GM18508 (cell line): ENCODE results near the gene ABCB11.
A peak's percentile ranks its signal among the peaks of the same experiment; 100 is the strongest.
"Not testable (repeated sequence)": the region's sequence is repeated elsewhere in the genome, so short reads cannot be mapped to it uniquely, and the experiment has no call there.

ENCODE experiments used
- ATAC-seq: cut with Tn5 transposase; IDR thresholded peaks from one replicate; pipeline ENCODE4 v1.9.1; 2021; ENCODE audit warnings: moderate number of reproducible peaks; ENCODE audit not compliant: insufficient read depth, unreplicated experiment

ABCB11 gene

DNA sequence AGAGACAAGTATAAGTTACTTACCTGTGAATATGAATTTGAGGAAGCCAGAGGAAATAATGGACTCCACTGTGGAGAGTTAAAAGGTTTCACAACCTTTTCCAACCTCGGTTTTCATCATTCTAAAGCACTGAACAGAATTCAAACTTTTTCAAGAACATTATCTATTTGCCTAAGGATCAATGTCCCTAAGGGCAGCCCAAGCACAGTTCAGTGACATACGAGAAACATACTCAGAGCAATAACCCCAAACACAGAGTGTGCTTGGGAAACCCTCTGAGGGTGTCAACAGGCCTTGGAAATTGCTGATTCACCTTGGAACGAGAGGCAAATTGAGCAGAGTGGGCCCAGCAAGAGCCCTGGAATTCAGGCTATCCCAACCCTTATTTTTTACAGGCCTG lies at the start of gene ABCB11:
Gene ABCB11, minus strand, starts transcription at position 123 of the 400 bp plus-strand sequence. CDS start 13,199 bp downstream, outside the sequence.
- no peak for ATAC-seq

DNA sequence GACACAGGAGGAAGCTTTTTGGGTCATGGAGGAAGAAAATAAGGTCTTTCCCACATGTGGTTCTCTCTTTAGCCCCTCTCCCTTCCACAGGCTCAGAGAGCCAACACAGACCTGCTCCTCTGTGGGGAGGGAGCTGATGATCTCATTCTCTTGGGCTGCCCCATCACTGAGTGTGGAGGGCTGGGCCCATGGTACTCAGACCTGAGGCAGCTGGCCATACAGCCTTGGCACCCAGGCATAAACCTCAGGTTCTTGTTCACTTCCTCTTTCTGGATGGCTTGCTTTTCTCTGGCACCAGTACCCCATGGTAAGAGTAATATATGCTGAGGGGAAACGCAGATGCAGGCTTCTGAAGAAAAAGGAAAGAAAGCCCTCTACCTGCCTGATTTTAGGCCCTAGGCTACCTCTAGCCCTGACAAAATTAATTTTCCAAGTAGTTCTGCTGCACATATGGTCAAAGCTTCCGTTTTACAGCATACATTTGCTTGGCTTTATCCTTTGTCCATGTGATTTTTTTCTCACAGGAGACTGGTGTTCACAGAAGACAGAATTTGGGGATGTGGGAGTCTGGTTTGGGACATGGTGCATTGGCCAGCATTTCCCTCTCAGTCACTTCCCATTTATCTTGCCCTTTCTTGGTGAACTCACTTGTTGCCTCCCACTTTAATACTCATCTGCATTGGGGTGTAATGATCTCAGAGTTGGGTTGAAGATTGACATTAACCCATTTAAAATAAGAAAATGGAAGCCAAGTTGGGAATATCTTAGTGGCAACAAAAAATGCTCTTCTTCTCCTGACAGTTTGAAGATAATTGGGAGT lies 49.3 kb upstream of the ABCB11 start:
- peak; percentile 76 for ATAC-seq

DNA sequence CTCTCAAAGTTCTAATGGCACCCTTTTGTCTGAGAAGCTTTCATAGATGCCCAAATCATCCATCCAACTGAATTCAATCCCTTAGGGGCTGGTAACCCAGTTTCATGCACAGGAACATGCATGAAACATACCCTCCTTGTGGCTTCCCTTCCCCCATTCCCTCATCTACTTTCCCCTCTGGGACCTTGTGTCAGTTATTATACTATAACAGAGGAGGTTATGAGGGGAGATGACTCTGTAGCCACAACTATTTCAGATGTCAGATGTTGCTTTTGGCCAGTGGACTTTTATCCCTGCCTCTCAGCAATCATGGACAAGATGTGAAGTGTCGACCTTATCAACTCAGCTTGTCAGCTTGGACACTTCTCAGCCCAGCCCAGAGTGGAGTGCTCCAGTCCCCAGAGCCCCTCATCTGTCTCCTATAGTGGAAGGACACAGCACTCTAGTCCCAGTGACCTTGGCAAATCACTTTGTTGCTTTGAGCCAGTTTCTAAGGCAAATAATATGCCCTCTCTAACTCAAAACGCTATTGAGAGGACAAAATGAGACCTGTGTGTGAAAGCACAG lies 46.6 kb upstream of the ABCB11 start:
- no peak for ATAC-seq

GRCh38 chr2:169073963-169074751 lies 43.0 kb upstream of the ABCB11 start:
- no peak for ATAC-seq

GRCh38 chr2:169073211-169073962 lies 42.3 kb upstream of the ABCB11 start:
- no peak for ATAC-seq

GRCh38 chr2:169072163-169072925 lies 41.2 kb upstream of the ABCB11 start:
- ATAC-seq = no peak

- ATAC-seq = no peak
These were observed 40.3 kb upstream of the ABCB11 start for GRCh38 chr2:169071455-169071854.

DNA sequence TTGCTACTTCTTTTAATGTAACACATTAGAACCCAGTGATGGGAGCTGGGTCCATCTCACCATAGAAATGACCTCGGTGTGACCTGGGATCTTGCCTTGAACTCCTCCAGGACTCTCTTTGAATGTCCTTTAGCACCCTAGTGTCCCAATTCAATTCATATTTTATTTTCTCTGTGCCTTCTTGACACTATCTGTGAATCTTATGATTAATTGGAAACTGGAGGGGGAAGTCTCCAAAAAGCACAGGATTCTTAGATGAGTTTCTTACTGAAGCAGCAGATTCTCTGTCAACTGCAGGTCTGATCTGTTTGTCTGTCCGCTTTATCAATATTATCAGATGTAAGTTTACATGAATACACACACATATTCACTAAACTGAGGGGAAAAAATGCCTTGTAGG lies 38.7 kb upstream of the ABCB11 start:
- no peak for ATAC-seq

- ATAC-seq = no peak
These were observed 38.2 kb upstream of the ABCB11 start, which contains the start of gene DHRS9 for GRCh38 chr2:169069341-169069740. DHRS9 (plus strand) TSS chr2:169069563; CDS start chr2:169081582, 12,019 bp downstream.

GRCh38 chr2:169066897-169067296 lies 35.8 kb upstream of the ABCB11 start:
- no peak for ATAC-seq

GRCh38 chr2:169065864-169066517 lies 34.9 kb upstream of the ABCB11 start:
- ATAC-seq = no peak

DNA sequence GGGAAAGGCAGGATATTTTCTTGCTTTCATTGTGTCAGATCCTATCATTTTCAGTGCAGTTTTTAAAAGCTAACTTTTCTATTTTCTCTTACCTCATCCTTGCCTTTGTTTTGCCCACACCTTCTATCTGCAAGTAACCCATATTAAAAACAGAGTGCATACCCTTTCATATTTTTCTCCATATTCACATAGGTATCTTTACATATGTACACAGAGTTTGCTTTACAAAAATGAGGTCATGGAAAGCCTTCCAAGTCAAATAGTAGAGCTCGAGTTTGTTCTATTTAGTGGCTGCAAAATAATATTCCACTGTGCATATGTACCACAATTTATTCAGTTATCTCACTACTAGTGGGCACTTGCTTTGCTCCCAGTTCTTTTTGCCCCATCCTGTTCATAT lies 34.3 kb upstream of the ABCB11 start:
- no peak for ATAC-seq

DNA sequence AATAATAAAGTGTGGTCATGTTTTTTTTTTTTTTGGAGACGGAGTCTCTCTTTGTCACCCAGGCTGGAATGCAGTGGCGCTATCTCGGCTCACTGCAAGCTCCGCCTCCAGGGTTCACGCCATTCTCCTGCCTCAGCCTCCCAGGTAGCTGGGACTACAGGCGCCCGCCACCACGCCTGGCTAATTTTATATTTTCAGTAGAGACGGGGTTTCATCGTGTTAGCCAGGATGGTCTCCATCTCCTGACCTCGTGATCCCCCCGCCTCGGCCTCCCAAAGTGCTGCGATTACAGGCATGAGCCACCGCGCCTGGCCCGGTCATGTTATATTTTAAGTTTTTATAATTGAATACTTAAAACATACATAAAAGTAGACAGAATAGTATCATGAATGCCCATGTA lies 33.1 kb upstream of the ABCB11 start:
- not testable (repeated sequence) for ATAC-seq

GRCh38 chr2:169054575-169054974 lies 23.5 kb upstream of the ABCB11 start:
- ATAC-seq = not testable (repeated sequence)

DNA sequence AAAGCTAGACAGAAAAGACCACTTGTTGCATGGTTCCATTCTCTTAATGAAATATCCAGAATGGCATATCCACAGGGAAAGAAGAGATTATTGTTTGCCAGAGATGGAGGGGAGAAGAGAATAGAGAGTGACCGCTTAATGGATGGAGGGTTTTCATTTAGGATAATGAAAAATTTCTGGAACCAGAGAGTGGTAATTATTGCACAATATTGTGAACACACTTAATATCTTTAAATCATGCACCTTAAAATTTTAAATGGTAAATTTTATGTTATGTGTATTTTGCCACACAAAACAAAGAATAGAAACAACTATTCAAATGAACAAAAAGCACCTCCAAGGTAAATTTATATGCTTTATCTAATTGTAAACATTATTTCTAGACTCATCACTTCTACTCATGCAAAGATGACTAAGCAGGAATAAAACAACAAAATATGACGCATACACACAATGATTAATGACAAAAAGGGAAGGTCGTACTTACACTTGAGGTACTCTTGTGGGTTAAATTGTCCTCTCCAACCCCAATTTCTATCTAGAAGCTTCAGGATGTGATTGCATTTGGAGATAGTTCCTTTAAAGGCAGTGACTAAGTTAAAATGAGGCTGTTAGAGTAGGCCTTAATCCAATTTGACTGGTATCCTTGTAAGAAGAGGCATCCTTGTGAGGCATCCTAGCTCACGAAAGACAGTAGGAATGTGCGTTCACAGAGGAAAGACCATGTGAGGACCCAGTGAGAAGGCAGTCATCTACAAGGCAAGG lies 19.5 kb upstream of the ABCB11 start:
- ATAC-seq = no peak

DNA sequence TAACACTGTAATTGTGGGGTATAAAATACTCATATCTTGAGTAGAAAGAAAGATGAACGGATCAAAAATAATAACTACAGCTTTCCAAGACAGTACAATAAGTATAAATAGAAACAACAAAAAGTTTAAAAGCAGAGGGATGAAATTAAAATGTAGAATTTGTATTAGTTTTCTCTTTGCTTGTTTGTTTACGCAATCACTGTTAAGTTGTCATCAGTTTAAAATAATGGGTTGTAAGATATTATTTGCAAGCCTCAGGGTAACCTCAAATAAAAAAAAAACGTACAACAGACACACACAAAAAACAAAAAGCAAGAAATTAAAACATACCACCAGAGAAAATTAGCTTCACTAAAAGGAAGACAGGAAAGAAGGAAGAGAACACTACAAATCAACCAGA lies 18.0 kb upstream of the ABCB11 start:
- ATAC-seq = no peak

DNA sequence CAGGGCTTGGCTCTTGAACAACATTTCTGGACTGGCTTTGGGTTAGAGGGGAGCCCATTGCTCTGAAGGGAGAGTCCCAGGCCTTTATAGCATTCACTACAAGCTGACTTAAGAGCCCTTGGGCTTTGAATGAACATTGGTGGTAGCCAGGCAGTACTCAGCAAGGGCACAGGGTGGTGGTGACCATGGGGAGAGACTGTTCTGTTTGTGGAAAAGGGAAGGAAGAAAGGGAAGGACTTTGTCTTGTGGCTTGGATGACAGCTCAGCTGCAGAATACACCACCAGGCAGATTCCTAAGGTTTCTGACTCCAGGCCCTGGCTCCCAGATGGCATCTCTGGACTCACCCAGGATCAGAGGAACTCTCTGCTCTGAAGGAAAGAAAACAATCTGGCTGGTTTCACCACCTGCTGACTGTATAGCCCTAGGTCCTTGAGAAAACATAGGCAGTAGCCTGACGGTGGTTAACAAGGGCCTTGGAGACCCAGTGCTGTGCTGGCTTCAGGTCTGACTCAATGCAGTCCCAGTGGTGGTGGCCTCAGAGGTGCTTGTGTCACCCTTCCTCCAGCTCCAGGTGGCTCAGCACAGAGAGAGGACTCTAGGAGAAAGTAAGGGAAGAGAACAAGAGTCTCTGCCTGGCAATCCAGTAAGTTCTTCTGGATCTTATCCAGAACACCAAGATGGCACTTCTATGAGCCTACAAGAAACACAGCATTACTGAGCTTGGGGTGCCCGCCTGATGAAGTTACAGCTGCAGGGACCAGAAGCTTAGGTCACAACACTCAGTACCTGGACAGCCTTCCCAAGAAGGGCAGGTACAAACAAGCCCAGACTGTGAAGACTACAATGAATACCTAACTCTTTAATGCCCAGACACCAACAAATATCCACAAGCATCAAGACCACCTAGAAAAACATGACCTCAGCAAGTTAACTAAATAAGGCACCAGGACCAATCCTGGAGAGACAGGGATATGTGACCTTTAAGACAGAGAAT lies 16.4 kb upstream of the ABCB11 start:
- no peak for ATAC-seq
